ENCODE results near the gene BLOC1S4. TPM values are rescaled to one million over a fixed set of nuclear protein-coding genes. Genes with fewer than 3 reads are reported as not detected.

BLOC1S4 gene
- total RNA-seq, 1 donor from 2014 or later = 14.2 TPM

- DNase-seq (ENCODE audit: low read depth) = peak; percentile 90
- peak; percentile 7 for TF ChIP-seq CTCF (IDR thresholded peaks at IDR 0.05; ENCODE audit: insufficient read depth, low read length, severe bottlenecking)
- peaks cover 1% of the 10 kb centered on the region for H3K36me3 ChIP-seq (ENCODE audit: control insufficient read depth, insufficient read depth, low read length)
- H3K27me3 ChIP-seq (ENCODE audit: control insufficient read depth, insufficient read depth, low read length) = no peaks in the 10 kb centered on the region
- FAIRE-seq = no peak
- peak within 1 kb of the TSS; percentile 69 for H3K4me3 ChIP-seq (ENCODE audit: low read depth, low read length)
Observed at GRCh38 chr4:6709230-6710114, 6.5 kb upstream of the BLOC1S4 start, which contains the start of gene MRFAP1L1. Gene MRFAP1L1 (minus strand): TSS chr4:6709865. CDS start chr4:6709629, 236 bp downstream.

- H3K36me3 ChIP-seq (ENCODE audit: control insufficient read depth, insufficient read depth, low read length) = peaks cover 1% of the 10 kb centered on the region
- H3K27me3 ChIP-seq (ENCODE audit: control insufficient read depth, insufficient read depth, low read length) = no peaks in the 10 kb centered on the region
- TF ChIP-seq CTCF (IDR thresholded peaks at IDR 0.05; ENCODE audit: insufficient read depth, low read length, severe bottlenecking) = no peak
- DNase-seq (ENCODE audit: low read depth) (no peak), FAIRE-seq (no peak)
- peak overlapping the region; percentile 69 for H3K4me3 ChIP-seq (ENCODE audit: low read depth, low read length)
Observed at GRCh38 chr4:6710282-6710681, 5.7 kb upstream of the BLOC1S4 start.

DNA sequence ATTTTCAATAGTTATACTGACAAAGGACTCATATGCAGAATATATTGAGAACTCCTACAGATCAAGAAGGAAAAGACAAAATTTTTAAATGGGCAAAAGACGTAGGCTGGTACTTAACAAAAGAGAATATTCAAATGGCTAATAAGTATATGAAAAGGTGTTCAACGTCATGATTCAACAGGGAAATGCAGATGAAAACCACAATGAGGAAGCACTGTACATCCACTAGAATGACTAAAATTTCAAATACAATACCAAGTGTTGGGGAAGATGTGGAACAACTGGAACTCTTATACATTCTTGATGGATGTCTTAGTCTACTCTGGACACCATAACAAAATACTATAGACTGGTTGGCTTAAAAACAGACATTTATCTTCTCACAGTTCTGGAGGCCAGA lies 5.0 kb upstream of the BLOC1S4 start:
- H3K36me3 ChIP-seq (ENCODE audit: control insufficient read depth, insufficient read depth, low read length) = peaks cover 1% of the 10 kb centered on the region
- FAIRE-seq = no peak
- DNase-seq (ENCODE audit: low read depth) = no peak
- no peak overlapping the region for H3K4me3 ChIP-seq (ENCODE audit: low read depth, low read length)
- TF ChIP-seq CTCF (IDR thresholded peaks at IDR 0.05; ENCODE audit: insufficient read depth, low read length, severe bottlenecking) = no peak
- no peaks in the 10 kb centered on the region for H3K27me3 ChIP-seq (ENCODE audit: control insufficient read depth, insufficient read depth, low read length)

DNA sequence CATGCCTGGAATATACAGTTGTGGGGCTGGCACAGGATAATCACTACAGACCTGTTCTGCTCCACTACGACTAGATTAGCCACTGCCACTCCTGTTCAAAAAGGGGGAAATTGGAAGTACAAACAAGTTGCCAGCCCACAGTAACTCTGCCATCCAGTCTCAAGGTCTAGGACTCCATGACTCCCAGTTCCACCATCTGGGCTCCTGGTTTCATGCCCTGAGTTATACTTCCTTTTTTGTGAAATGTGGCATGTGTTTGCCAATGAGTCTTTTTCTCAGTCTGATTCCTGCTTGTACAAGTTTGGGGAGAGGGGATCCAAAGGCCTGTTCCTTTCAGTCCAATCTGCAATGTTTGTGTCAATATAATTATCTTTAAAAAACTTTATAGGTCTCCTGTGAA lies 1.0 kb upstream of the BLOC1S4 start:
- TF ChIP-seq CTCF (IDR thresholded peaks at IDR 0.05; ENCODE audit: insufficient read depth, low read length, severe bottlenecking) = no peak
- no peaks in the 10 kb centered on the region for H3K27me3 ChIP-seq (ENCODE audit: control insufficient read depth, insufficient read depth, low read length)
- no peak for FAIRE-seq
- no peak overlapping the region for H3K4me3 ChIP-seq (ENCODE audit: low read depth, low read length)
- H3K36me3 ChIP-seq (ENCODE audit: control insufficient read depth, insufficient read depth, low read length) = no peaks in the 10 kb centered on the region
- no peak for DNase-seq (ENCODE audit: low read depth)

- FAIRE-seq (no peak), DNase-seq (ENCODE audit: low read depth) (peak; percentile 16)
- TF ChIP-seq CTCF (IDR thresholded peaks at IDR 0.05; ENCODE audit: insufficient read depth, low read length, severe bottlenecking) = no peak
- Histone ChIP-seq H3K27me3 (ENCODE audit: control insufficient read depth, insufficient read depth, low read length) (no peaks in the 10 kb centered on the region), H3K36me3 (ENCODE audit: control insufficient read depth, insufficient read depth, low read length) (no peaks in the 10 kb centered on the region), H3K4me3 (ENCODE audit: low read depth, low read length) (peak overlapping the region; percentile 96)
Observed at GRCh38 chr4:6715704-6716017, 313 bp upstream of the BLOC1S4 start.
